Measurements from ENCODE around the gene SUDS3. TPM values are rescaled to one million over a fixed set of nuclear protein-coding genes. Genes with fewer than 3 reads are reported as not detected.
"Not testable (repeated sequence)": the region's sequence is repeated elsewhere in the genome, so short reads cannot be mapped to it uniquely, and the experiment has no call there.

The SUDS3 gene
- total and polyA plus RNA-seq, 12 donors, result 7.5 to 28.0 (median 21.6) TPM

GRCh38 chr12:118350908-118351559 is 25.3 kb upstream of the SUDS3 start:
- no peak for DNase-seq
- 96% methylated on average over 6 of the region's 6 CpGs for WGBS, 2 donors
- Histone ChIP-seq H3K27me3 (no peaks in the 10 kb centered on the region), H3K4me3 (no peak overlapping the region), H3K4me1 (peaks cover 0 to 32% (median 13%) of the 10 kb centered on the region in 9 donors), H3K36me3 (peaks cover 0 to 3% (median 0%) of the 10 kb centered on the region in 9 donors), H3K27ac (no peak overlapping the region), H3K9me3 (no peaks in the 10 kb centered on the region)
- ATAC-seq, result no peak
- TF ChIP-seq, protein P1, sequence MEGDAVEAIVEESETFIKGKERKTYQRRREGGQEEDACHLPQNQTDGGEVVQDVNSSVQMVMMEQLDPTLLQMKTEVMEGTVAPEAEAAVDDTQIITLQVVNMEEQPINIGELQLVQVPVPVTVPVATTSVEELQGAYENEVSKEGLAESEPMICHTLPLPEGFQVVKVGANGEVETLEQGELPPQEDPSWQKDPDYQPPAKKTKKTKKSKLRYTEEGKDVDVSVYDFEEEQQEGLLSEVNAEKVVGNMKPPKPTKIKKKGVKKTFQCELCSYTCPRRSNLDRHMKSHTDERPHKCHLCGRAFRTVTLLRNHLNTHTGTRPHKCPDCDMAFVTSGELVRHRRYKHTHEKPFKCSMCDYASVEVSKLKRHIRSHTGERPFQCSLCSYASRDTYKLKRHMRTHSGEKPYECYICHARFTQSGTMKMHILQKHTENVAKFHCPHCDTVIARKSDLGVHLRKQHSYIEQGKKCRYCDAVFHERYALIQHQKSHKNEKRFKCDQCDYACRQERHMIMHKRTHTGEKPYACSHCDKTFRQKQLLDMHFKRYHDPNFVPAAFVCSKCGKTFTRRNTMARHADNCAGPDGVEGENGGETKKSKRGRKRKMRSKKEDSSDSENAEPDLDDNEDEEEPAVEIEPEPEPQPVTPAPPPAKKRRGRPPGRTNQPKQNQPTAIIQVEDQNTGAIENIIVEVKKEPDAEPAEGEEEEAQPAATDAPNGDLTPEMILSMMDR (IDR thresholded peaks at IDR 0.05), result no peak
- intact Hi-C loops (cut with DNase I), result loop anchor here in 1 of 10 donors (10.0 kb wide), 1 partner anchor 46 kb away; no protein-coding TSS in a partner anchor

- no peaks in the 10 kb centered on the region for H3K27me3 ChIP-seq
- no peaks in the 10 kb centered on the region for H3K9me3 ChIP-seq
- TF ChIP-seq, protein P1 (IDR thresholded peaks at IDR 0.05), result no peak
- WGBS, 2 donors, result 90 to 96% methylated on average over 4 of the region's 4 CpGs
- H3K4me3 ChIP-seq, result no peak overlapping the region
- peaks cover 0 to 3% (median 0%) of the 10 kb centered on the region in 9 donors for H3K36me3 ChIP-seq
- DNase-seq (no peak), ATAC-seq (no peak)
- H3K27ac ChIP-seq, result no peak overlapping the region
- H3K4me1 ChIP-seq, result peaks cover 5 to 40% (median 21%) of the 10 kb centered on the region in 9 donors
- intact Hi-C loops (cut with DNase I), result loop anchor here in 1 of 10 donors (10.0 kb wide), 1 partner anchor 49 kb away; no protein-coding TSS in a partner anchor
Observed at GRCh38 chr12:118353721-118354120, 22.6 kb upstream of the SUDS3 start.

DNA sequence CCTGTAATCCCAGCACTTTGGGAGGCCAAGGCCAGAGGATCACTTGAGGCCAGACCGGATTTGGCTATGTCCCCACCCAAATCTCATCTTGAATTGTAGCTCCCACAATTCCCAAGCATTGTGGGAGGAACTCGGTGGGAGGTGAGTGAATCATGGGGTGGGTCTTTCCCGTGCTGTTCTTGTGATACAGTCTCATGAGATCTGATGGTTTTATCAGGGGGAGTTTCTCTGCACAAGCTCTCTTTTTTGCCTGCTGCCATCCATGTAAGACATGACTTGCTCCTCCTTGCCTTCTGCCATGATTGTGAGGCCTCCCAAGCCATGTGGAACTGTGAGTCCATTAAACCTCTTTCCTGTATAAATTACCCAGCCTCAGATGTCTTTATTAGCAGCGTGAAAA is 21.9 kb upstream of the SUDS3 start:
- not testable (repeated sequence) for H3K9me3 ChIP-seq, H3K4me3 ChIP-seq, H3K36me3 ChIP-seq, DNase-seq, H3K27me3 ChIP-seq, ATAC-seq, H3K27ac ChIP-seq
- intact Hi-C loops (cut with DNase I), result loop anchor here in 1 of 10 donors (10.0 kb wide), 1 partner anchor 50 kb away; no protein-coding TSS in a partner anchor
- peaks cover 5 to 48% (median 21%) of the 10 kb centered on the region in 9 donors for H3K4me1 ChIP-seq
- 94 to 95% methylated on average over 4 of the region's 4 CpGs for WGBS, 2 donors

DNA sequence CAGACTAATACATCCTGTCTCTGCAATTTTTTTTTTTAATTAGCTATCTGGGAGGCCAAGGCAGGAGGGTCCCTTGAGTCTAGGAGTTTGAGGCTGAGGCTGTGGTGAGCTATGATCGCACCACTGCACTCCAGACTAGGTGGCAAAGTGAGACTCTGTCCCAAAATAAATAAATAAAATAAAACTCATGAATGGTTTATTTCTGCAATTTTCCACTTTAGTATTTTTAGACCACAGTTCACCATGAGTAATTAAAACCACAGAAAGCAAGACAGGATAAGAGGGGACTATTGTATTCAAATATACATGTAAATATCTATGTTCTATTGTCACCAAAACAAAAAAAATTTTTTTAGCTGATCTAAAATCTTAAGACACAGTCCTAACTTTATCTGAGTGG is 21.5 kb upstream of the SUDS3 start:
- intact Hi-C loops (cut with DNase I), result loop anchor here in 1 of 10 donors (10.0 kb wide), 1 partner anchor 50 kb away; no protein-coding TSS in a partner anchor
- Histone ChIP-seq H3K36me3 (peaks cover 0 to 3% (median 0%) of the 10 kb centered on the region in 9 donors), H3K4me3 (no peak overlapping the region), H3K9me3 (no peaks in the 10 kb centered on the region), H3K27me3 (no peaks in the 10 kb centered on the region), H3K27ac (no peak overlapping the region), H3K4me1 (peaks cover 5 to 52% (median 21%) of the 10 kb centered on the region in 9 donors)
- DNase-seq (no peak), ATAC-seq (no peak)
- TF ChIP-seq, protein P1 (IDR thresholded peaks at IDR 0.05), result no peak
- WGBS, 2 donors, result 92 to 95% methylated on average over 1 of the region's 1 CpG

GRCh38 chr12:118355843-118356242 is 20.5 kb upstream of the SUDS3 start:
- H3K36me3 ChIP-seq, result peaks cover 0 to 3% (median 0%) of the 10 kb centered on the region in 9 donors
- ATAC-seq, result no peak
- WGBS, 2 donors, result 97 to 98% methylated on average over 1 of the region's 1 CpG
- no peak for DNase-seq
- H3K9me3 ChIP-seq, result no peaks in the 10 kb centered on the region
- no peaks in the 10 kb centered on the region for H3K27me3 ChIP-seq
- intact Hi-C loops (cut with DNase I), result loop anchor here in 1 of 10 donors (10.0 kb wide), 1 partner anchor 51 kb away; no protein-coding TSS in a partner anchor
- no peak overlapping the region for H3K4me3 ChIP-seq
- TF ChIP-seq, protein P1 (IDR thresholded peaks at IDR 0.05), result no peak
- H3K4me1 ChIP-seq, result peaks cover 5 to 61% (median 21%) of the 10 kb centered on the region in 9 donors
- no peak overlapping the region for H3K27ac ChIP-seq
